GM21360 (cell line): ENCODE measurements around the gene AASDHPPT.

ENCODE experiments used
- ATAC-seq: cut with Tn5 transposase; IDR thresholded peaks from one replicate; pipeline ENCODE4 v1.9.1; 2021; ENCODE audit warnings: mild to moderate bottlenecking, moderate library complexity; ENCODE audit not compliant: unreplicated experiment

Gene AASDHPPT

DNA sequence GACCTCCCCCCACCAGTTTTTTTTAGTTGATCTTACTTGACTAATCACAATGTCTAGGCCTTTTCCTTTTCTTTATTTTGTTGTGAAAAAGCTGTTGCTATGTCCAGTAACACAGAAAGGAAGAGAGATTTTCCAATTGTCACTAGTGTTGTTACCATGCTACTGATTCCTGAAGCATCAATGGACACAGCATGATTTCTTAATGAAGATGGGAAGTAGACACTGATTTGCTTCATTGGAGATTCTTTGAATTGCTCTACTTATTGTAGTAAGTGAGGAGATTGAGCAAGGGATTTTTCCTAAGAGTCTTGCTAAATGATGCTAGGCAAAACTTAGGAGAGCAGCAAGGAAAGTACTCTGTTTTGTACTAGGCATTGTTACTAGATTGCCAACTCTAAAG, 4.6 kb downstream of the AASDHPPT start:
- ATAC-seq: no peak

DNA sequence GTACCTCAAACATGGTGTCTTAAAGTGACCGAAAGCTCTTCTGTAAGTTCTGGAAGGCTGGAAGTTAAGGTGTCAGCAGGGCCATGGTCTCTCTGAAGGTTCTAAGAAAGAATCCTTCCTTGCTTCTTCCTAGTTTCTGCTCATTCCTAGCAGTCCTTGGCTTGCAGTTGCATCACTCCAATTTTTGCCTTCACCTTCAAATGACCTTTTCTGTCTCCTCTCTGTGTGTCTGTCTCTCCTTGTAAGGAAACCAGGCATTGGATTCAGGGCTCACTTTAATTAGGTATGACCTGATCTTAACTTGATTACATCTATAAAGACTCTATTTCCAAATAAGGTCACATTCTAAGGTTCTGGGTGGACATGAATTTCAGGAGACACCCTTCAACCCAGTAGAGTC, 8.7 kb downstream of the AASDHPPT start:
- no peak for ATAC-seq

DNA sequence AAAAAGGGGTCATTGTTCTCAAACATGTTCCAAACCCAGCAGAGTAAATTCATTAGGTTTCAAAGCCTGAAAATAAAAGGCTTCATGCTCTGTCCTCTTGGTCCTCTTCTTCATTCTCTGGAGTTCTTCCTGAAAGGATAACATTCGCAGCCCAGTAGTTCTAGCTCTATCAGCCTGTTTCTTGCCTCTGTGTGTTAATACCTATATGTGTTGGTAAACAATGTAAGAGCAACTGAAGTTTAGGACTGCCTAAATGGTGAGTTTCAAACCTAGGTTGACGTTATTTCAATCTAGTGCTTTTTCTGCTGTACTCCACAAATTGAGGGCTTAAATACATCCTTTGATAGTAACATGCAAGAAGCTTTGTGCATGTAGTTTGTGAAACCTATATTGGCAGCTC, 9.4 kb downstream of the AASDHPPT start:
- ATAC-seq: no peak

DNA sequence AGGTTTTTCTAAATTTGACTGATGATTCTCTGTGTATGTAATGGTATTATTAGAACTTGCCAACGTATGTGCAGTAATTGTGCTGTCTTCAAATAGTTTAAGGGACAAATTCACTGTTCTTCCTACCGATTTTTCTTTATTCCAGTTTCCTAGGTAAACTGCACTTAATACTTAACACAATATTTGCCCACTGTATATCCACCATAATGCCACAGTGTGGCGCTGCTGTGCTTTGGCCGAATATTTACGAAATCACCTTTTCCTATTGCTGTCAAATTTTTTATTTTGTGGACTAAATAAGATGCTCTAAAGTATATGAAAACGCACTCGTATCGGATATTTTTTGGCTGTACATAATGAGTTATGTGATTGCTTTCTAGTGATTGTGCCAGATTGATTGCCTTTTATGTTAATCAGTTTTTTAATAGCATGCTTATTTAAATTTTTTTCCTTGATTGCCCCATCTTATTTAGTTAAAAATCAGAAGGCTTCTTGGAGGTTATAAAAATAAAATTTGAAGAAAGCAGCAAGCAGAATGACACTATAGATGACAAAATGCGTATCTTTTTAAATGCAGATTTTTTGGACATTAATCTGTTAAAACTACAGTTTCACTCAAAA, 10.5 kb downstream of the AASDHPPT start:
- ATAC-seq: peak; percentile 21

DNA sequence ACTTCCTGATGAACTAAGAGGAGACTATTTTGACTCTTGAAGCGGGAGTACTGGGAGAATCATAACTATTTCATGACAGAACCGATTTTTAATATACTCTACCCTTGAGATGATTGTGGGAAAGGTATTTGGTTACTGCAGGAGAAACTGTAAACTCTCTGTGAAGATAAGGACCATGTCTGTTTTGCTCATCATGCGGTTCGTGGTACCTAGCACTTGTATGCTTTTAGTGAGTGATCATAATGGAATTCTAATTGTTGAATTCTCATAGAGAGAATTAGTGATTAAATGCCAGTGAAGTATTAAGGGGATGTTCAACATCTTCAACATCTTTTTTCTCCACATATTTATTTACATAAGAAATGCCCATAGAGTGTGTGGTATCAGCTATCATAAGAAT, 11.4 kb downstream of the AASDHPPT start:
- ATAC-seq: no peak

DNA sequence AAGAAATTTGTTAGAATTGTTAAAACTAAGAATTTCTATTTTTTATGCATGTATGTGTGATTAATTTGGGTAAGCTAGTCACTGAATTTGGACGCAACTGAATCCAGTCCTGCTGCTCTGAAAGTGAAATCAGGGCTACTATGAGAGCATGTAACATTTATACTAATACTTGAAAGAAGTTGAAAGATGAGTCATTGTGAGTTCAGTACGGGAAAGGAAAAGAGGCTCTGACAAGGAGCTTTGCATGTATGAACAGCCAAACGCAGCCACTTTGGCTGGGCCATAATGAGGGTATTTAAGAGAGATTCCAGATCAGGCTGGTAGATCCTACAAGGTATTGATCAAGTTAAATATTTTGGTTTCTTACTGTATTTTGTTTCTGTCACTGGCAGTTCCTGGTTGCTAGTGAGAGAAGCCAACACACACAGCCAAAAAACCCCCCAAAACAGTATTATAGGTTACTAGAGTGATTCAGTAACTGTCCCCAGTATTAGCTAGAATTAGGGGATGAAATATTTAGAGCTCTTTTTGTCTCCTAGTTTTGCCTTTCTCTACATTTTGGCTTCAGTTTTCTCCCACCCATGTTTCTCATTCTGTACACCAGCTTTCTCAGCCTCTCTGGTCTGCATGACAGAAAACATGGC, 14.1 kb downstream of the AASDHPPT start:
- ATAC-seq: peak; percentile 98

DNA sequence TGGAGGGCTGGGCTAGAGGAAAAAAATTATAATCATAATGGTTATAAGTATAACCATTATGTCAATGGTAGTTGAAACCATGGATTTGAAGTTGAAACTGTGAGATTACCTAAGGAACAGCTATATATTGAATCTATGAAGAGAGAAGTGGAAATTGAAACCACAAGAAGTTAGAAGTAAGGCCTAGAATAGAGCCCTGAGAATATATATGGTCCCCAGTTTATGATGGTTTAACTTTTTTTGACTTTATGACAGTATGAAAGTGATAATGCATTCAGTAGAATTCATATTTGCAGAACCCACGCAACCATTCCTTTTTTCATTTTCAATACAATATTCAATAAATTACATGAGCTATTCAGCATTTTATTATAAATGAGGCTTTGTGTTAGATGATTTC, 15.0 kb downstream of the AASDHPPT start:
- ATAC-seq: no peak

DNA sequence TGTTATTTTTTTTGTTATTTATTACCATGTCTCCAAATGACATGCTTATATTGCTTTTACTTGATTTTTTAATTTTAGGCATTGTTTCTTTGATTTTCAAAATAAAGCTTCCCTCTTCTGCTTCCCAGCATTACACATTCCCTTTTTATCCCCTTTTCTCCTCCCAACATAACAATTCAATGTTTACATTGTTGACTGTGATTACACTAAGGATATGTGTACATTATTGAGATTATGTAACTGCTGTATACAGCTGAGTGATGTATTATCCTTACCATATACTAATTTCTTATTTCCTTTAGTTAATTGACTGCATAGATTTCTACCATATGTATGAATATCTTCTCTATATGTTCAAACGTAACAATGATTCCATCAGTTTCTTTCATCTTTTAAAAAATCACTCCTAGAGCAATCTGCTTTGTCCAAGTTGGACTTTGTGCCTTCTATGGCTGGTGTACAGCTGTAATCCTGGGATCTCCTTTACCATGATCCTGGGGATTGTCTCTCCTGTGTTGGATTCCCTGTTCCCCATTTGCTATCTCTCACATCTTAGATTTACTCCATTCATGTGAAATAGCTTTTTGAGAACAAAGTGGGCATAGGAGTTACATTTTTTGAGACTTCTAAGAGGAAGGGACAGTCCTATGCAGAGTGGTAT, 21.6 kb downstream of the AASDHPPT start:
- no peak for ATAC-seq

DNA sequence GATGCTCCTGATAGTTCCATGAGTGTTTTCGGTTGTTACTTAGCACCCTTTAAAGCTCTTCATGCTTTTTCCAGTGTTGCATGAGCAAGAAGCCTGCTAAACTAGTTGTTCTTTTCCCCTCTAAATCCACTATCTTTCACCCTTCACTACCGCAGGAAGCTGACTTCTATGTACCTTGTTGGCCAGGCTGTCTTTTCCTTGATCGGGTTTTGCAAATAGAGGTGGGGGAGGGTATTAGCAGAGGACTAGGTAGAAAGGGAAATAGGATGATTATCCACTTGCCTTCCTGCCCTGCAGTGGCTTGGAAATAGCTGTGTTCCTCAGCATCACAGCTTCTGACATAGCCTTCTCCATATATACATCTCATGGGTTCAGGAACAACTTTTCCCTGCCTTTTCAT, 23.9 kb downstream of the AASDHPPT start:
- ATAC-seq: no peak

DNA sequence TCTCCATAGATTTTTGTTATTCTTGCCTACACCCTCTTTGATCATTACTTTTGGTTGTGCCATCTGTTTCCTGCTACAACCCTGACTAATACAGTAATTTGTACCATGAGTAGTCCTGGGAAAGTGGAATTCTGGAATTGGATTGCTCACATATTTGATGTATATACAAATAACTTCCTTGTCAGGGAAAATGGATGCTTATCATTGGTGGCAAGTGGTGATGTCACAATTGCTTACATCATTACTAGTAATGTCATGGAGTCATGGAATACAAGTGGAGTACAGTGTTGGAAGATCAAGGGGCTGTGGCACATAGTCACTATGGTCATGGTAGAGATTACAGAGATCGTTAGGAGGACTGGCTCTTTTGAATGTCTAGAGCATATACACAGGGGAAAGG, 24.4 kb downstream of the AASDHPPT start:
- no peak for ATAC-seq

DNA sequence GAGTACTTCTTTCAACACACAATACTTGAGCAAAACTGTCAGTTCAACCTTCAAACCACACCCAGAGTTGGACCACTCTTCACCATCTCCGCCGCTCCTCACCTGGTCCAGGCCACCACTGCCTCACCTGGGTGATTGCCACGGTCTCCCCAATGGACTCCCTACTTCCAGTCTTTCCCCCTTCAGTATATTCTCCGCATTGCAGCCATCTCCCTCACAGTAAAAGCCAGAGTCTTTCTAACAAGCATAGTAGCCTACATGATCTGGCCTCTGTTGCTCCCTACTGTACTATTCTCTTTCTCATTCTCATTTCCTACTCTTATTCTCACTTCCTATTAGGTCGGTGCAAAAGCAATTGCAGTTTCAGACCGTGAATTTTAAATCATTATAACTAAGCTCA, 28.5 kb downstream of the AASDHPPT start:
- no peak for ATAC-seq

DNA sequence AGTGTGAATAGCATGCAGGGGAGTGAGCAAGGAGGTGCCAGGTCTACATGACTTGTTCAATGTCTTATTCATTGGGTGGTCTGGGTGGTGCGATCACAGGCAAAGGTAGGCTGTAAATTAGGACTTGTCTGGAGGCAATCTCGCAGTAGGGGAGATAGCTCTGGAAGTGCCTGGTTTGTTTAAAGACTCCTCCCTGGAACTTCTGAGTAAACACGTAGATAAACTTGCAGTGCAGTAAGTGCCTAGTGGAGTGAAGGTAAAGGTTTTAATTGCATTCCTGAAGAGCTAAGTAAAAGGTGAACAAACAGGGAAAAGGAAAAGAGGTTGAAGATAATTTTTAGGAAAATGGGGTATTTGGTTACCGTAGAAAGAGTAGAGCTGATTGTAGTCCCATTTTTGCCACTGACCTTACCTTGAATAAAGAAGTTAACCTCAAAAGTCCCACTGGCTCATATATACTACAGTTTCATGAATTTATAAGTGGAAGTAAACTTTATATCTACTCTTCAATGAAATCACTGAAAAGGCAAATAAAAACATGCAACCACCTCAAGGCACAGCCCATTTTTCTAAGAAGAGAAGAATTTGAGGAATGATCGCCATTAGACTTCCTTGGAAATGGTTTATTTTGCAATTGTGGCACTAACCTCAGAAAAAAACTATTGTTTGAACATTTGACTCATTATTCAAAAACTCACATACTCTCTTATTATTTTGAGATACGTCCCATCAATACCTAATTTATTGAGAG, 44.3 kb downstream of the AASDHPPT start:
- no peak for ATAC-seq

DNA sequence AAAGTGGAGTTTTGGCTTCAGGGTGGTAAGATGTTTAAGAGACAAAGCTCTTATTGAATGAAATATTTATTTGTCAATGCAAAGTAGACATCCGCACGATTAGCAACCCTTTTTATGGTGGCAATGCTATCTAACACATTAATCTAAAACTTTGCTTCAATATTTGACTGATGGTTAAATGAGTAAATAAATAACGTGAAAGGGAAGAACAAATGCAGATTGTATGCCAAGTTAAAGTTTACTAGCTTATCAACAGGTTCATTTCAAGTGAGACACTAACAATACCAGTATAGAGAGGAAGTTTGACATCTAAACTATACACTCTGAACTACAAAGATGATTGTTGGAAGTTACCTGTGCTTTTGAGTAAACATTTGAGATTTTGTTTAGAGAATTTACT, 50.1 kb downstream of the AASDHPPT start:
- ATAC-seq: no peak

DNA sequence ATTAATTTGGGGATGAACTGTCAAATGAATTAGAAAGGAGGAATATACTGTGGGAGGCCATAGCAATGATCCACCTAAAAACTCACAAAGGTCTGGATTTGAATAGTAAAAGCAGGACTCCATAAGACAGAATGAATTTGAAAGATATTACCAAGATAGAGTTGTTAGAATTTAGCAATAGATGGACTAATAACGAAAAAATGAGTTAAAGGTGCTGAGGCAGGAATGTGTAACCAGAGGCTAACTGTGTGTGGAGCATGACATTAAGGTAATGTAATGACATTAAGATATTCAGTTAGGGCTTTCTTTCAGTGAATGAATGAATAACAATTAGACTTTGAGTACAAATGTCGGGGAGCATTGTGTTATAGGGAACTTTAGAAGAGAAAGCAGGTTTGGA, 51.3 kb downstream of the AASDHPPT start:
- no peak for ATAC-seq

DNA sequence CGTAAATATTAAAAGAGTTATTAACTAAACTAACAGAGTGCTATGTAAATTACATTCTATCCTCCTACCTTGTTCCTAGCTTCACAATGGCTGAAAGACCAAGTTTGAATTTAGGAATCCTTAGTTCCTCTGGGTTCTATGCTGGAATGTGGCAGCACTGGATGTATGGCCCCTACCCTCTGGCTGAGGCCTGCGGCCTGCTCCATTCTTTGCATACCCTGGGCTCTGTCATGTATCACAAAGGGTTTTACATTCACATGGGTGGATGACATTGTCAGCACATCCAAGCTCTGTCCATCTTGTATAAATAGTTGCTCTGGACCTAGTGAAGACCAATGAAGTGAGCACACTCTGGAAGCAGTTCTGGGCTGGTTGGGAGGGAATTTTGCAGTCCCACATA, 54.5 kb downstream of the AASDHPPT start:
- no peak for ATAC-seq

DNA sequence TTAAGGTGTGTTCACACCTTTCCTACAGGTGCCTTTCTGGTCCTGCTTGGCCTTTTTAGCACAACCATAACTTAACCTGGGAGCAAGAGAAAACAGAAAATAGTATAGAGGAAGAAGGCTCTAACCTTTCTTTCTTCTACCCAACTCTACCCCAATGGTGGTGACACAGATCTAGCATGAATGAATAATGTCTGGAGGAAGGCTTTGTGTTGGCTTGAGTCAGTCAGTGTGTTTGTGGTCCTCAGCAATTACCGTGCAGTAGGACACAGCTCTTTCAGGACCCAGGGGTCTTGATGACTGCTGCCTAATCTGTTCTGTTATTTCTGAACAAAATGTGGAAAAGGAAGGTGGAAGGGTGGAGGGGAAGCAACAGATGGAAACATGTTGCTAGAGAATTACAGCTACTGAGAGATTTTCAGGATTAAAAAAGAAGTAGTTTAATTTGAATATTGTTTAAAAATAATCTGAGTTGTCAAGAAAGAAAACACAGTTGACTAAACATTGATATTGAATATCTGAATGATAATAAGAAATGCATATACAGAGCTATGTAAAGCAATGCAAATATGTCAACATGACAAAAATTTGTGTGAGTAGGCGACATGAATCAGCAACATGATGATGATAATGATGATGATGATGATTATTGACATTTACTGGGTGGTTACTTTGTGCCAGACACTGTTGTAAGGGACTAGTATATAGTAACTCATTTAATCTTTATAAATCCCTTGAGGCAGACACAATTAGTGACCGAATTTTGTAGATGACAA, 55.3 kb downstream of the AASDHPPT start:
- no peak for ATAC-seq

DNA sequence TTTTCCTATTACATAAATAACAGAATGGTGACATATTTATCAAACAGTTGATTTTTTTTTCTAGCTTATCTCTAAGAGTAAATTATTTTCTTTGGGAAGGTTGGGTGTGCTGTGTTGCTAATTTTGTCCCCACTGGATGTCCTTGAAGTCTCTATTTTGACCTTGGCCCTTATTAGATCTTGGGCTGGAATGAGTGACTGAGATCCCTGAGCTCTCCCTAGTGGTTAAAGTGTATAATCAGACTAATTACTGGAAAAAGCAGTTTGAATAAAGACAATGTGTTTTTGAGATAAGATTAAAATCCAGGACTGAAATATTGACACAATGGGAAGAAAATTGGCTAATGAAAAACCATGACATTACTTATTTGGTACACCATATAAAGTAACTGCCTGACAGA, 56.1 kb downstream of the AASDHPPT start:
- no peak for ATAC-seq

DNA sequence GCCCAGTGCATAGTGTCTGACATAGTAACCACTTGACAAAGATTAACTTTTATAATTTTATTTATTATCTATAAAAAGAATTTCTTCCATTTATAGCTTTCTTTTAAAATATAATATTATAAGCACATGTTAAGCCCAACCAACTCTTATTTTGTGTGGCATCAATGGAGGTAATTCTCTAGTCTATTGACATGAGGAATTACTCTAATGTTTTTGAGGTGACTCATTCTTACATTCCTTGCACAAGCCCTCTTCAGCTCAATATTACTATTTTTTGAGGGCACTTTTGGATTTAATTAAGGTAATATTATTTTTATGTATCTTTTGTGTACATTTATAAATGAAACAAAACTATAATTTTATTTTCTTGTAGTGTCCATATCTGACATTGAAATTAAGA, 59.6 kb downstream of the AASDHPPT start:
- no peak for ATAC-seq

DNA sequence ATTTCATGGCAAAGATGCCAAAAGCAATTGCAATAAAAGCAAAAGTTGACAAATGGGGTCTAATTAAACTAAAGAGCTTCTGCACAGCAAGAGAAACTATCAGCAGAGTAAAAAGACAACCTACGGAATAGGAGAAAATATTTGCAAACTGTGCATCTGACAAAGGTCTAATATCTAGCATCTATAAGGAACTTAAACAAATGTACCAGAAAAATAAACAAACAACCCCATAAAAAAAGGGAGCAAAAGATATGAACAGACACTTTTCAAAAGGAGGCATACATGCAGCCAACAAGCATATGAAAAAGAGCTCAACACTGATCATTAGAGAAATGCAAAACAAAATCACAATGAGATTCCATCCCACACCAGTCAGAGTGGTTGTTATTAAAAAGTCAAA, 60.3 kb downstream of the AASDHPPT start:
- no peak for ATAC-seq
